Neural crest cell (in vitro differentiated cells): Measurements from ENCODE around the gene USP17L22. TPM values are rescaled to one million over a fixed set of nuclear protein-coding genes. Genes with fewer than 3 reads are reported as not detected.

ENCODE experiments used
- total RNA-seq: library from RNA; stranded (reverse); gene quantifications from 2 replicates; pipeline ENCODE4 v1.2.1, GENCODE V29; 2021

Gene USP17L22
- total RNA-seq, 1 donor from 2014 or later = not detected

Other genes starting within 250 kb of the USP17L22 start
- not detected in 2 replicates for gene FAM90A26, start 97.2 kb upstream of the USP17L22 start, total RNA-seq
- not detected in 2 replicates for gene USP17L10, start 57.0 kb upstream of the USP17L22 start, total RNA-seq
- not detected in 2 replicates for gene USP17L11, start 52.2 kb upstream of the USP17L22 start, total RNA-seq
- gene USP17L12, start 47.5 kb upstream of the USP17L22 start, total RNA-seq = not detected in 2 replicates
- not detected in 2 replicates for gene USP17L13, start 42.7 kb upstream of the USP17L22 start, total RNA-seq
- not detected in 2 replicates for gene USP17L15, start 33.2 kb upstream of the USP17L22 start, total RNA-seq
- gene USP17L17, start 23.7 kb upstream of the USP17L22 start, total RNA-seq = not detected in 2 replicates
- not detected in 2 replicates for gene USP17L18, start 19.0 kb upstream of the USP17L22 start, total RNA-seq
- not detected in 2 replicates for gene USP17L19, start 14.2 kb upstream of the USP17L22 start, total RNA-seq
- gene USP17L20, start 9.5 kb upstream of the USP17L22 start, total RNA-seq = not detected in 2 replicates
- gene USP17L21, start 4.7 kb upstream of the USP17L22 start, total RNA-seq = not detected in 2 replicates
- gene USP17L24, start 57.5 kb downstream of the USP17L22 start, total RNA-seq = not detected in 2 replicates
- gene USP17L25, start 62.3 kb downstream of the USP17L22 start, total RNA-seq = not detected in 2 replicates
- gene USP17L26, start 67.0 kb downstream of the USP17L22 start, total RNA-seq = not detected in 2 replicates
- not detected in 2 replicates for gene USP17L5, start 71.8 kb downstream of the USP17L22 start, total RNA-seq
- gene USP17L27, start 76.5 kb downstream of the USP17L22 start, total RNA-seq = not detected in 2 replicates
- not detected in 2 replicates for gene USP17L28, start 81.3 kb downstream of the USP17L22 start, total RNA-seq
- not detected in 2 replicates for gene USP17L29, start 86.0 kb downstream of the USP17L22 start, total RNA-seq
- not detected in 2 replicates for gene USP17L30, start 95.5 kb downstream of the USP17L22 start, total RNA-seq
- gene DEFB131A, start 176.8 kb downstream of the USP17L22 start, total RNA-seq = not detected in 2 replicates